RWPE1 (cell line): ENCODE measurements around the gene XKR7.

Source experiments
- CTCF ChIA-PET: fragments of 350-600 bp; sonication (Branson Sonifier 250); formaldehyde crosslinking; extraction: SDS; loops from one replicate; lab custom pipeline; 2021; lab: Yijun Ruan, JAX
- POLR2A ChIA-PET: fragments of 400-600 bp; formaldehyde crosslinking; extraction: SDS; loops from one replicate; lab custom pipeline; 2020; ENCODE audit warnings: antibody characterized with exemption; ENCODE audit not compliant: low non-redundant PET; lab: Yijun Ruan, JAX
- DNase-seq: peaks from one replicate; pipeline ENCODE4 v3.0.0; 2012; ENCODE audit warnings: low spot score
- H3K27ac ChIP-seq: fragments of 450-650 bp; 2 replicates; pipeline ENCODE4 v1.5.1; 2017
- CTCF ChIP-seq: fragments of 450-650 bp; conservative IDR thresholded peaks from 2 replicates; pipeline ENCODE4 v1.5.1; 2017; ENCODE audit warnings: low read depth, mild to moderate bottlenecking

XKR7 gene

GRCh38 chr20:31930779-31931178 lies 37.2 kb upstream of the XKR7 start:
- no peak for DNase-seq
- ChIA-PET POLR2A (no interaction called here), CTCF (interaction anchor here (0.6 kb wide), 1 partner anchor 108 kb away, joined by 3 read pairs; no protein-coding TSS in a partner anchor)
- no peak overlapping the region for H3K27ac ChIP-seq
- no peak for TF ChIP-seq CTCF

GRCh38 chr20:31933698-31934097 lies 34.3 kb upstream of the XKR7 start:
- peak; percentile 41 for DNase-seq
- CTCF ChIA-PET, result interaction anchor here (0.6 to 1.8 kb wide), 5 partner anchors 10 to 115 kb away, joined by 3 to 7 read pairs (median 4); no protein-coding TSS in a partner anchor
- TF ChIP-seq CTCF, result no peak
- POLR2A ChIA-PET, result no interaction called here
- H3K27ac ChIP-seq, result no peak overlapping the region

- no peak for TF ChIP-seq CTCF
- CTCF ChIA-PET, result interaction anchor here (1.8 kb wide), 1 partner anchor 82 kb away, joined by 7 read pairs; no protein-coding TSS in a partner anchor
- H3K27ac ChIP-seq, result no peak overlapping the region
- DNase-seq, result no peak
- POLR2A ChIA-PET, result no interaction called here
Measured at GRCh38 chr20:31934491-31934890, 33.5 kb upstream of the XKR7 start.

- ChIA-PET POLR2A (no interaction called here), CTCF (interaction anchor here (0.5 to 1.6 kb wide), 2 partner anchors 82 to 301 kb away, joined by 3 to 5 read pairs; no protein-coding TSS in a partner anchor)
- DNase-seq, result no peak
- TF ChIP-seq CTCF, result no peak
- H3K27ac ChIP-seq, result no peak overlapping the region
Measured at GRCh38 chr20:31934968-31935764, 32.8 kb upstream of the XKR7 start.

GRCh38 chr20:31936420-31936819 lies 31.5 kb upstream of the XKR7 start:
- TF ChIP-seq CTCF, result no peak
- CTCF ChIA-PET, result interaction anchor here (0.7 to 1.6 kb wide), 2 partner anchors 82 to 84 kb away, joined by 3 to 5 read pairs; no protein-coding TSS in a partner anchor
- H3K27ac ChIP-seq, result no peak overlapping the region

GRCh38 chr20:31937820-31938219 lies 30.1 kb upstream of the XKR7 start:
- no peak for TF ChIP-seq CTCF
- ChIA-PET POLR2A (no interaction called here), CTCF (interaction anchor here (0.6 to 0.9 kb wide), 2 partner anchors 87 to 91 kb away, joined by 4 to 6 read pairs; no protein-coding TSS in a partner anchor)
- DNase-seq, result no peak
- H3K27ac ChIP-seq, result no peak overlapping the region

More at GRCh38 chr20:31936420-31936819, 31.5 kb upstream of the XKR7 start:
- POLR2A ChIA-PET, result no interaction called here
- no peak for DNase-seq
